ENCODE data around the gene DUOX2. TPM values are rescaled to one million over a fixed set of nuclear protein-coding genes. Genes with fewer than 3 reads are reported as not detected.

The DUOX2 gene
- total and polyA plus RNA-seq, 2 of the 8 experiments (the other 6 are each of a cell fraction or from before 2014, with no cell fraction given): 0.08 TPM; not detected in 1

- TF ChIP-seq EZH2 (IDR thresholded peaks at IDR 0.05; ENCODE audit: low read depth, low read length, severe bottlenecking) (peak; percentile 69), RAD21 (IDR thresholded peaks at IDR 0.05 in 1 of 2, conservative IDR thresholded peaks at IDR 0.05 in 1 of 2; ENCODE audit: low read depth in 2 of 2, low read length in 2 of 2) (peak in 1 of 2 experiments; percentile 24; a peak in 1 of 4 replicates), TEAD4 (IDR thresholded peaks at IDR 0.05; ENCODE audit: low read depth, low read length) (peak; percentile 53; the same call in 1 of the 2 replicates), ATF2 (IDR thresholded peaks at IDR 0.05; ENCODE audit: low read length) (no peak), NRF1 (IDR thresholded peaks at IDR 0.05; ENCODE audit: low read depth, low read length) (no peak), CTCF (IDR thresholded peaks at IDR 0.05; ENCODE audit: control extremely low read depth in 1 of 3, insufficient read depth in 1 of 3, low read depth in 1 of 3, low read length in 3 of 3) (peak; percentile 4 to 25 (median 18); a peak in 3 of 4 replicates), MAX (IDR thresholded peaks at IDR 0.05) (peak; percentile 73)
Measured at GRCh38 chr15:45134682-45135604, 21.0 kb upstream of the DUOX2 start (continued).
